Measurements from ENCODE around the gene MEA1.

The MEA1 gene

GRCh38 chr6:43052842-43053544 lies 39.2 kb upstream of the MEA1 start:
- H3K4me3 ChIP-seq (ENCODE audit: low read depth in 1 of 2, low read length in 1 of 2) = peak overlapping the region; percentile 74 to 84
- no peaks in the 10 kb centered on the region for H3K9me3 ChIP-seq
- peaks cover 21% of the 10 kb centered on the region for H3K36me3 ChIP-seq
- H3K27me3 ChIP-seq = no peaks in the 10 kb centered on the region
- H3K27ac ChIP-seq = peak overlapping the region; percentile 88
- peaks cover 12 to 19% of the 10 kb centered on the region in 2 experiments for H3K4me1 ChIP-seq (ENCODE audit: control insufficient read depth in 1 of 2, insufficient read depth in 1 of 2, low read depth in 1 of 2, low read length in 1 of 2)
- no peak for TF ChIP-seq CTCF (IDR thresholded peaks at IDR 0.05)

- Histone ChIP-seq H3K27me3 (no peaks in the 10 kb centered on the region), H3K4me3 (ENCODE audit: low read depth in 1 of 2, low read length in 1 of 2) (no peak overlapping the region), H3K9me3 (no peaks in the 10 kb centered on the region), H3K4me1 (ENCODE audit: control insufficient read depth in 1 of 2, insufficient read depth in 1 of 2, low read depth in 1 of 2, low read length in 1 of 2) (peaks cover 12 to 19% of the 10 kb centered on the region in 2 experiments), H3K27ac (peak overlapping the region; percentile 88), H3K36me3 (peaks cover 26% of the 10 kb centered on the region)
- TF ChIP-seq CTCF (IDR thresholded peaks at IDR 0.05) = no peak
Observed at GRCh38 chr6:43052225-43052841, 38.6 kb upstream of the MEA1 start.

- Histone ChIP-seq H3K4me1 (ENCODE audit: control insufficient read depth in 1 of 2, insufficient read depth in 1 of 2, low read depth in 1 of 2, low read length in 1 of 2) (peaks cover 12 to 19% of the 10 kb centered on the region in 2 experiments), H3K9me3 (no peaks in the 10 kb centered on the region), H3K36me3 (peaks cover 40% of the 10 kb centered on the region), H3K27ac (no peak overlapping the region), H3K27me3 (no peaks in the 10 kb centered on the region), H3K4me3 (ENCODE audit: low read depth in 1 of 2, low read length in 1 of 2) (no peak overlapping the region)
- TF ChIP-seq CTCF (IDR thresholded peaks at IDR 0.05) = no peak
Observed at GRCh38 chr6:43050981-43051380, 37.2 kb upstream of the MEA1 start.

GRCh38 chr6:43047998-43048397 lies 34.3 kb upstream of the MEA1 start:
- no peaks in the 10 kb centered on the region for H3K27me3 ChIP-seq
- no peak overlapping the region for H3K27ac ChIP-seq
- no peak overlapping the region for H3K4me3 ChIP-seq (ENCODE audit: low read depth in 1 of 2, low read length in 1 of 2)
- no peak for TF ChIP-seq CTCF (IDR thresholded peaks at IDR 0.05)
- no peaks in the 10 kb centered on the region for H3K9me3 ChIP-seq
- peaks cover 2 to 10% of the 10 kb centered on the region in 2 experiments for H3K4me1 ChIP-seq (ENCODE audit: control insufficient read depth in 1 of 2, insufficient read depth in 1 of 2, low read depth in 1 of 2, low read length in 1 of 2)
- H3K36me3 ChIP-seq = peaks cover 69% of the 10 kb centered on the region

GRCh38 chr6:43045371-43045930 lies 31.7 kb upstream of the MEA1 start:
- Histone ChIP-seq H3K27ac (no peak overlapping the region), H3K36me3 (peaks cover 89% of the 10 kb centered on the region), H3K4me1 (ENCODE audit: control insufficient read depth in 1 of 2, insufficient read depth in 1 of 2, low read depth in 1 of 2, low read length in 1 of 2) (peaks cover 0 to 4% of the 10 kb centered on the region in 2 experiments), H3K27me3 (no peaks in the 10 kb centered on the region), H3K9me3 (no peaks in the 10 kb centered on the region), H3K4me3 (ENCODE audit: low read depth in 1 of 2, low read length in 1 of 2) (no peak overlapping the region)
- TF ChIP-seq CTCF (IDR thresholded peaks at IDR 0.05) = no peak

Data from neutrophil (primary cell).